Endodermal cell (in vitro differentiated cells): Measurements from ENCODE around the gene ERC1. TPM values are rescaled to one million over a fixed set of nuclear protein-coding genes. Genes with fewer than 3 reads are reported as not detected.

ENCODE experiments used
- DNase-seq: peaks from one replicate; pipeline ENCODE4 v3.0.0-alpha.2; 2017
- H3K27ac ChIP-seq: 2 replicates; pipeline ENCODE4 v1.5.1; 2013; ENCODE audit warnings: mild to moderate bottlenecking, low read depth, low read length, moderate library complexity
- H3K27me3 ChIP-seq: 2 replicates; pipeline ENCODE4 v1.6.1; 2013; ENCODE audit warnings: mild to moderate bottlenecking, low read length, moderate library complexity; ENCODE audit not compliant: insufficient read depth, control insufficient read depth, poor library complexity, severe bottlenecking
- H3K36me3 ChIP-seq: 2 replicates; pipeline ENCODE4 v1.7.0; 2013; ENCODE audit warnings: mild to moderate bottlenecking, low read length, moderate library complexity; ENCODE audit not compliant: control insufficient read depth, insufficient read depth
- H3K4me1 ChIP-seq: one replicate; pipeline ENCODE4 v1.7.0; 2013; ENCODE audit warnings: low read length; ENCODE audit not compliant: control insufficient read depth, insufficient read depth
- H3K4me3 ChIP-seq: 2 replicates; pipeline ENCODE4 v1.5.1; 2013; ENCODE audit warnings: mild to moderate bottlenecking, low read length, moderate library complexity
- H3K9ac ChIP-seq: 2 replicates; pipeline ENCODE4 v1.6.1; 2013; ENCODE audit warnings: mild to moderate bottlenecking, low read length, moderate library complexity; ENCODE audit not compliant: poor library complexity, severe bottlenecking; ENCODE audit errors: extremely low read depth
- H3K9me3 ChIP-seq: 2 replicates; pipeline ENCODE4 v1.6.1; 2013; ENCODE audit warnings: mild to moderate bottlenecking, low read length, moderate library complexity; ENCODE audit not compliant: control insufficient read depth
- H3K27ac Mint-ChIP-seq: 2 replicates; pipeline ENCODE4 v1.8.0; 2020; ENCODE audit warnings: mixed read lengths
- H3K27me3 Mint-ChIP-seq: 2 replicates; pipeline ENCODE4 v1.8.0; 2021; ENCODE audit warnings: mild to moderate bottlenecking, mixed read lengths; ENCODE audit not compliant: insufficient read depth
- H3K36me3 Mint-ChIP-seq: 2 replicates; pipeline ENCODE4 v1.8.0; 2020; ENCODE audit warnings: low read depth, mixed read lengths
- H3K4me1 Mint-ChIP-seq: 2 replicates; pipeline ENCODE4 v1.8.0; 2020; ENCODE audit warnings: mixed read lengths
- H3K4me3 Mint-ChIP-seq: 2 replicates; pipeline ENCODE4 v1.8.0; 2020; ENCODE audit warnings: mild to moderate bottlenecking, moderate library complexity, mixed read lengths
- H3K9me3 Mint-ChIP-seq: 2 replicates; pipeline ENCODE4 v1.8.0; 2020; ENCODE audit warnings: mild to moderate bottlenecking, mixed read lengths
- CTCF ChIP-seq: fragments of 200-600 bp; sonication (generic); conservative IDR thresholded peaks from 2 replicates; pipeline ENCODE4 v1.5.0; 2021; ENCODE audit warnings: antibody characterized with exemption, mild to moderate bottlenecking
- WGBS, 2 experiments: methylation state at CpG; one replicate each; pipeline versions ENCODE4 v1.1.5 to v1.1.7; 2013; ENCODE audit warnings: missing lambda C conversion rate in 2 of 2, mixed read lengths in 1 of 2; ENCODE audit not compliant: insufficient coverage in 1 of 2, insufficient read length in 1 of 2; 5-methylcytosine and 5-hydroxymethylcytosine counted together
- total RNA-seq, 2 donors: library from RNA; stranded (reverse); fragmentation: NEBNext Ultra II Directional in 1 of 2; extraction: Animal tissue kit (Norgen Biotek cat#: 25700) in 1 of 2; gene quantifications; 2 replicates in 1 of 2; 3 replicates in 1 of 2; pipeline ENCODE4 v1.2.1, GENCODE V29; 2021

The ERC1 gene
- total RNA-seq, 2 donors from 2014 or later = 60.6 to 159 TPM

GRCh38 chr12:1102791-1103450 lies 111.9 kb downstream of the ERC1 start:
- Histone ChIP-seq H3K27ac (no peak overlapping the region), H3K27me3 (no peaks in the 10 kb centered on the region), H3K4me1 (no peaks in the 10 kb centered on the region), H3K36me3 (no peaks in the 10 kb centered on the region), H3K9ac (no peak overlapping the region), H3K4me3 (no peak overlapping the region), H3K9me3 (no peaks in the 10 kb centered on the region)
- Mint-ChIP-seq H3K36me3 (peaks cover 5% of the 10 kb centered on the region), H3K27ac (peak overlapping the region; percentile 0), H3K9me3 (no peaks in the 10 kb centered on the region), H3K4me3 (no peak overlapping the region), H3K27me3 (no peaks in the 10 kb centered on the region), H3K4me1 (peaks cover 23% of the 10 kb centered on the region)
- DNase-seq = no peak
- TF ChIP-seq CTCF = no peak
- WGBS, 2 experiments = 89 to 96% methylated on average over 9 to 10 of the region's 10 CpGs

GRCh38 chr12:1103632-1104031 lies 112.6 kb downstream of the ERC1 start:
- H3K9ac ChIP-seq = no peak overlapping the region
- Mint-ChIP-seq H3K4me1 (peaks cover 23% of the 10 kb centered on the region), H3K27ac (peak overlapping the region; percentile 0), H3K36me3 (peaks cover 5% of the 10 kb centered on the region), H3K27me3 (no peaks in the 10 kb centered on the region), H3K9me3 (no peaks in the 10 kb centered on the region), H3K4me3 (no peak overlapping the region)
- WGBS, 2 experiments = 85 to 97% methylated on average over 3 of the region's 3 CpGs
- no peaks in the 10 kb centered on the region for H3K9me3 ChIP-seq
- no peak overlapping the region for H3K27ac ChIP-seq
- H3K36me3 ChIP-seq = no peaks in the 10 kb centered on the region
- DNase-seq = no peak
- TF ChIP-seq CTCF = no peak
- H3K4me3 ChIP-seq = no peak overlapping the region
- no peaks in the 10 kb centered on the region for H3K4me1 ChIP-seq
- H3K27me3 ChIP-seq = no peaks in the 10 kb centered on the region

DNA sequence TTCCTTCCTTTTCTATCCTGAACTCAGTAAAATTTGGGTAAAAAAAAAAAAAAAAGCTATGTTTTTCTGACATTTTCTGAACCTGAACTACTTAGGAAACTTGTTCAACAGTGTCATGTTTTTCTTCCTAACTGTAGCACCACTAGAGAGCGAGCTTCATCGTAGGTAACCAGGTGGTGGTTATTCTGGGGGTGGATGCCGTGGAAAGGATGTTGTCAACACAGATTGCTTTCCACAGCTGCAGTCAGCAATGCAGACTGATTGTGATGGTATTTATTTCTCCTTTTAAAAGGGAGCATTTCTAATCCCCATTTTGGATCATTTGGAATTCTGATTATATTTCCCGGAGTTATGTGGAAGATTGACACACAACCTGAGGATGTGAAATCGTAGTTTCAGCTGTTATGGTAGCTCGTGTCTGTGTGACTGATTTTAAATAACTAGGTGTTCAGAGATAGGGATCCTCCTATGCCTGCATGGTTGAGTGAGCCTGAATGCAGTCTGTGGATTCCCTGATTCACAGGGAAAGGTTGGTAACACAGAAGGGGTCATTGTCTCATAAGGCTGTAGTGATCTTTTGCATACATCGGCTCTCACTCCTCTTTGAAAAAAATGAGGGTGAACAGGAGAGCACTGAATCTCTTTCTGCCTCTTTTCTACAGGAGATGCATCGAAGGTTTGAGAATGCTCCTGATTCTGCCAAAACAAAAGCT lies 113.2 kb downstream of the ERC1 start:
- Histone ChIP-seq H3K4me1 (no peaks in the 10 kb centered on the region), H3K36me3 (no peaks in the 10 kb centered on the region), H3K27ac (no peak overlapping the region), H3K27me3 (no peaks in the 10 kb centered on the region), H3K9ac (no peak overlapping the region), H3K4me3 (no peak overlapping the region), H3K9me3 (no peaks in the 10 kb centered on the region)
- WGBS, 2 experiments = 81 to 90% methylated on average over 5 to 8 of the region's 8 CpGs
- H3K9me3 Mint-ChIP-seq = no peaks in the 10 kb centered on the region
- DNase-seq = no peak
- peaks cover 7% of the 10 kb centered on the region for H3K36me3 Mint-ChIP-seq
- peaks cover 20% of the 10 kb centered on the region for H3K4me1 Mint-ChIP-seq
- H3K27ac Mint-ChIP-seq = no peak overlapping the region
- TF ChIP-seq CTCF = peak; percentile 12
- H3K4me3 Mint-ChIP-seq = no peak overlapping the region
- H3K27me3 Mint-ChIP-seq = no peaks in the 10 kb centered on the region
